K562 (cell line): ENCODE measurements around the gene YIPF2. TPM values are rescaled to one million over a fixed set of nuclear protein-coding genes. Genes with fewer than 3 reads are reported as not detected.

Source experiments
- ATAC-seq: fragments of 200-7000 bp; cut with Tn5 transposase; 3 replicates; pipeline ENCODE4 v1.9.1; 2020; ENCODE audit warnings: moderate library complexity
- BruUV-seq: library from RNA; stranded (reverse); fragments of 400-500 nt; replicated peaks from 2 replicates; lab custom pipeline; 2021; lab: Mats Ljungman, UMichigan
- CTCF ChIA-PET: fragments of 300-600 bp; formaldehyde crosslinking; extraction: SDS; loops from one replicate; lab custom pipeline; 2021; ENCODE audit warnings: low intra/inter-chr PET ratio; lab: Yijun Ruan, JAX
- POLR2A ChIA-PET: fragments of 300-600, 350-650 bp; sonication (Branson Sonifier 250); formaldehyde crosslinking; extraction: SDS; loops from one replicate; lab custom pipeline; 2021; ENCODE audit warnings: antibody characterized with exemption, inconsistent platforms; lab: Yijun Ruan, JAX
- DNase-seq, 4 experiments: peaks; one replicate each; pipeline versions ENCODE4 v3.0.0 to v3.0.0-alpha.2; 2011 to 2018; ENCODE audit warnings: low spot score in 3 of 4, mixed read lengths in 3 of 4; ENCODE audit errors: extremely low read depth in 1 of 4
- FAIRE-seq: peaks from 2 replicates; lab custom pipeline; 2011; peaks lifted over from hg19 to GRCh38; lab: Jason Lieb, UNC
- H2AFZ ChIP-seq: 2 replicates; pipeline ENCODE4 v1.6.0; 2011; ENCODE audit warnings: low read depth, low read length, control low read depth, inconsistent platforms
- H3K27ac ChIP-seq: fragments of 200-600 bp; 3 replicates; pipeline ENCODE4 v1.8.0; 2011; ENCODE audit warnings: low read depth, mild to moderate bottlenecking, control low read depth, inconsistent platforms, low read length, moderate library complexity, mixed read lengths; ENCODE audit errors: extremely low read depth
- H3K27me3 ChIP-seq, 2 experiments: fragments of 300-600 bp in 1 of 2; 2 replicates in 1 of 2; 3 replicates in 1 of 2; pipeline versions ENCODE4 v1.6.0 to v1.8.0; 2011; ENCODE audit warnings: inconsistent platforms in 2 of 2, low read length in 2 of 2, mild to moderate bottlenecking in 1 of 2, mixed read lengths in 1 of 2, moderate library complexity in 1 of 2; ENCODE audit not compliant: control insufficient read depth in 2 of 2, insufficient read depth in 2 of 2
- H3K36me3 ChIP-seq: fragments of 300-600 bp; 3 replicates; pipeline ENCODE4 v1.8.0; 2011; ENCODE audit warnings: mild to moderate bottlenecking, low read length, inconsistent platforms; ENCODE audit not compliant: control insufficient read depth, insufficient read depth
- H3K4me1 ChIP-seq, 2 experiments: fragments of 200-600 bp in 1 of 2; replicated peaks in 1 of 2; 2 replicates in 1 of 2; 3 replicates in 1 of 2; pipeline versions ENCODE4 v1.5.1 to v1.8.0; 2011; ENCODE audit warnings: inconsistent platforms in 2 of 2, low read length in 2 of 2, mild to moderate bottlenecking in 1 of 2, mixed read lengths in 1 of 2, moderate library complexity in 1 of 2; ENCODE audit not compliant: control insufficient read depth in 2 of 2, insufficient read depth in 2 of 2
- H3K4me2 ChIP-seq: 2 replicates; pipeline ENCODE4 v1.6.1; 2011; ENCODE audit warnings: low read length, control low read depth, inconsistent platforms, mixed read lengths; ENCODE audit not compliant: insufficient read depth
- H3K4me3 ChIP-seq: fragments of 200-600 bp; sonication (generic), shearing (Covaris generic); 2 replicates; pipeline ENCODE4 v1.5.1; 2016; ENCODE audit warnings: control low read depth, inconsistent platforms
- H3K79me2 ChIP-seq: fragments of 200-600 bp; 3 replicates; pipeline ENCODE4 v1.8.0; 2011; ENCODE audit warnings: low read length, inconsistent platforms; ENCODE audit not compliant: control insufficient read depth, insufficient read depth
- H3K9ac ChIP-seq, 2 experiments: 2 replicates each; pipeline versions ENCODE4 v1.6.0 to v1.6.1; 2011; ENCODE audit warnings: low read depth in 2 of 2, low read length in 2 of 2, control low read depth in 1 of 2, inconsistent platforms in 1 of 2, mild to moderate bottlenecking in 1 of 2, mixed read lengths in 1 of 2; ENCODE audit not compliant: insufficient read depth in 1 of 2
- H3K9me1 ChIP-seq: one replicate; pipeline ENCODE4 v1.6.0; 2011; ENCODE audit warnings: inconsistent platforms, mild to moderate bottlenecking, low read length, moderate library complexity; ENCODE audit not compliant: control insufficient read depth, insufficient read depth
- H3K9me3 ChIP-seq: replicated peaks from 2 replicates; pipeline ENCODE4 v1.5.1; 2011; ENCODE audit warnings: low read depth, low read length, inconsistent platforms; ENCODE audit not compliant: control insufficient read depth, insufficient read depth
- H4K20me1 ChIP-seq: replicated peaks from 2 replicates; pipeline ENCODE4 v1.6.1; 2011; ENCODE audit warnings: low read length, inconsistent platforms, mixed read lengths; ENCODE audit not compliant: control insufficient read depth, insufficient read depth
- BRF1 ChIP-seq: IDR thresholded peaks from 3 replicates; pipeline ENCODE4 v1.6.1; 2011; ENCODE audit warnings: borderline replicate concordance, mild to moderate bottlenecking; ENCODE audit not compliant: insufficient read length; ENCODE audit errors: extremely low read depth
- EP400 ChIP-seq: fragments of 450-650 bp; IDR thresholded peaks from 2 replicates; pipeline ENCODE4 v1.6.1; 2017; ENCODE audit warnings: antibody characterized with exemption, mild to moderate bottlenecking, moderate library complexity
- POLR2H ChIP-seq: IDR thresholded peaks from 2 replicates; pipeline ENCODE4 v1.6.1; 2016; ENCODE audit warnings: missing genetic modification characterization, low read depth, mild to moderate bottlenecking, control low read depth, missing compliant biosample characterization, moderate library complexity
- SMAD4 ChIP-seq: fragments of 250-450 bp; sonication (Bioruptor Pico); conservative IDR thresholded peaks from 2 replicates; pipeline ENCODE4 v1.8.0; 2021; ENCODE audit warnings: inconsistent platforms, mild to moderate bottlenecking, moderate library complexity
- WGBS: fragments of 100-300 bp; shearing (Covaris generic); methylation state at CpG from one replicate; pipeline ENCODE4 v1.1.6; 2016; ENCODE audit warnings: low coverage, mixed read lengths; ENCODE audit not compliant: insufficient coverage; ENCODE audit errors: missing lambda C conversion rate; 5-methylcytosine and 5-hydroxymethylcytosine counted together
- in situ Hi-C: fragments of 300-500 bp; cut with MboI; formaldehyde crosslinking; loops from 4 replicates; pipeline ENCODE4 v1.15.0; 2018; ENCODE audit warnings: inconsistent platforms, mixed read lengths
- intact Hi-C: fragments of 100-400 bp; cut with micrococcal nuclease; formaldehyde crosslinking; loops from 2 replicates; pipeline ENCODE4 v1.14.2; 2022
- polyA plus RNA-seq, 8 experiments: library from polyadenylated mRNA; depleted of rRNA in 4 of 8; stranded (reverse) in 5 of 8; unstranded in 3 of 8; fragments of >200 nt; fragmentation: Nextera tagmentation in 2 of 8; fragmentation: Illumina TruSeq in 1 of 8; extraction: Ambion mirVana in 2 of 8; extraction: Trizol in 1 of 8; gene quantifications; 2 replicates each; pipeline versions ENCODE4 v1.2.1 to v1.2.3, GENCODE V29; 2011 to 2014; ENCODE audit warnings: inconsistent platforms in 1 of 8, missing spikeins in 1 of 8
- total RNA-seq, 7 experiments: library from RNA; depleted of rRNA in 6 of 7; stranded (reverse); fragments of >200 nt in 6 of 7; fragmentation: Illumina TruSeq in 2 of 7; extraction: Trizol in 2 of 7; gene quantifications; 2 replicates each; pipeline versions ENCODE4 v1.2.1 to v1.2.3, GENCODE V29; 2011 to 2021; ENCODE audit warnings: low replicate concordance in 1 of 7
- TF ChIP-seq, protein P1 (sequence below), 3 experiments: IDR thresholded peaks in 2 of 3; conservative IDR thresholded peaks in 1 of 3; 2 replicates each; pipeline ENCODE4 v1.5.1; 2011 to 2012; ENCODE audit warnings: low read length in 3 of 3, mild to moderate bottlenecking in 3 of 3, control low read depth in 2 of 3, improper control_type of control experiment in 1 of 3, inconsistent platforms in 1 of 3, low read depth in 1 of 3, mixed read lengths in 1 of 3, moderate library complexity in 1 of 3; ENCODE audit not compliant: insufficient read depth in 2 of 3
- TF ChIP-seq, protein P2 (sequence below): fragments of 450-650 bp; formaldehyde crosslinking; IDR thresholded peaks from 2 replicates; pipeline ENCODE4 v1.4.0; 2022; ENCODE audit warnings: missing genetic modification characterization
- TF ChIP-seq, protein P3 (sequence below): fragments of 250-450 bp; sonication (Bioruptor Pico); IDR thresholded peaks from 2 replicates; pipeline ENCODE4 v1.8.0; 2021; ENCODE audit warnings: moderate library complexity, mild to moderate bottlenecking, inconsistent platforms

Gene YIPF2
- total and polyA plus RNA-seq, 9 of the 15 experiments (the other 6 are each of a cell fraction or from before 2014, with no cell fraction given), result 1.3 to 65.2 (median 31.6) TPM

DNA sequence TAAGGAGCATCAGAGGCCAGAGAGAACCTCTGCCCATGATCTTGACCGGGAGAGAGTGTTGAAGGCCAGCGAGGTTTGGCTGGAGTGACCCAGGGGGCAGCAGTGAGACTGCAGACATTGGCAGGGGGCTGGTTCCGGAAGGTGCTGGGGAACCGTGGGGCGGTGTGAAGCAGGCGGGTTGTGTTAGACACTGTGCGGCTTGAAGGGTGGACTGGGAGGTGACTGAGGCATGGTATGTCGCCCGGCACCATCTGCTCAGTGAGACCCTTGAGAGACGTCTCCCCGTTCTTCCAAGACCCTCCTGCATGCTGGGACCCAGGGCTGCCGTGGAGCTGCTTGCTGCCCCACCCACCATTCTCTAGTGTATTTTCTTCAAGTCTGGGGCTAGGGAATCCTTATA is 32.5 kb downstream of the YIPF2 start:
- Histone ChIP-seq H3K4me2 (no peak overlapping the region), H3K27me3 (no peaks in the 10 kb centered on the region), H3K9me3 (no peaks in the 10 kb centered on the region), H2AFZ (no peak overlapping the region), H3K79me2 (peaks cover 69% of the 10 kb centered on the region), H4K20me1 (peaks cover 9% of the 10 kb centered on the region; the same call in 1 of the 2 replicates), H3K9me1 (peaks cover 2% of the 10 kb centered on the region), H3K4me1 (peaks cover 3 to 54% of the 10 kb centered on the region in 2 experiments; a peak in 3 of 5 replicates), H3K36me3 (peaks cover 16% of the 10 kb centered on the region; the same call in 1 of the 3 replicates), H3K9ac (peak overlapping the region in 1 of 2 experiments; percentile 76; a peak in 2 of 4 replicates), H3K27ac (no peak overlapping the region), H3K4me3 (no peak overlapping the region)
- DNase-seq (no peak), FAIRE-seq (no peak), ATAC-seq (peak; percentile 50)
- BruUV-seq, result no TSS peak
- intact Hi-C loops, result no loop called here
- in situ Hi-C loops, result no loop called here
- WGBS, result 82% methylated on average over 9 of the region's 12 CpGs
- TF ChIP-seq POLR2H (tag) (no peak), SMAD4 (CRISPR knock-in tag) (no peak), BRF1 (no peak), EP400 (no peak)
- TF ChIP-seq, protein P1, sequence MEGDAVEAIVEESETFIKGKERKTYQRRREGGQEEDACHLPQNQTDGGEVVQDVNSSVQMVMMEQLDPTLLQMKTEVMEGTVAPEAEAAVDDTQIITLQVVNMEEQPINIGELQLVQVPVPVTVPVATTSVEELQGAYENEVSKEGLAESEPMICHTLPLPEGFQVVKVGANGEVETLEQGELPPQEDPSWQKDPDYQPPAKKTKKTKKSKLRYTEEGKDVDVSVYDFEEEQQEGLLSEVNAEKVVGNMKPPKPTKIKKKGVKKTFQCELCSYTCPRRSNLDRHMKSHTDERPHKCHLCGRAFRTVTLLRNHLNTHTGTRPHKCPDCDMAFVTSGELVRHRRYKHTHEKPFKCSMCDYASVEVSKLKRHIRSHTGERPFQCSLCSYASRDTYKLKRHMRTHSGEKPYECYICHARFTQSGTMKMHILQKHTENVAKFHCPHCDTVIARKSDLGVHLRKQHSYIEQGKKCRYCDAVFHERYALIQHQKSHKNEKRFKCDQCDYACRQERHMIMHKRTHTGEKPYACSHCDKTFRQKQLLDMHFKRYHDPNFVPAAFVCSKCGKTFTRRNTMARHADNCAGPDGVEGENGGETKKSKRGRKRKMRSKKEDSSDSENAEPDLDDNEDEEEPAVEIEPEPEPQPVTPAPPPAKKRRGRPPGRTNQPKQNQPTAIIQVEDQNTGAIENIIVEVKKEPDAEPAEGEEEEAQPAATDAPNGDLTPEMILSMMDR (IDR thresholded peaks at IDR 0.05 in 2 of 3, conservative IDR thresholded peaks at IDR 0.05 in 1 of 3; ENCODE audit: insufficient read depth in 2 of 3, low read depth in 1 of 3, low read length in 3 of 3), result peak; percentile 20 to 30 (median 28); a peak in 2 of 6 replicates
- TF ChIP-seq, protein P2, sequence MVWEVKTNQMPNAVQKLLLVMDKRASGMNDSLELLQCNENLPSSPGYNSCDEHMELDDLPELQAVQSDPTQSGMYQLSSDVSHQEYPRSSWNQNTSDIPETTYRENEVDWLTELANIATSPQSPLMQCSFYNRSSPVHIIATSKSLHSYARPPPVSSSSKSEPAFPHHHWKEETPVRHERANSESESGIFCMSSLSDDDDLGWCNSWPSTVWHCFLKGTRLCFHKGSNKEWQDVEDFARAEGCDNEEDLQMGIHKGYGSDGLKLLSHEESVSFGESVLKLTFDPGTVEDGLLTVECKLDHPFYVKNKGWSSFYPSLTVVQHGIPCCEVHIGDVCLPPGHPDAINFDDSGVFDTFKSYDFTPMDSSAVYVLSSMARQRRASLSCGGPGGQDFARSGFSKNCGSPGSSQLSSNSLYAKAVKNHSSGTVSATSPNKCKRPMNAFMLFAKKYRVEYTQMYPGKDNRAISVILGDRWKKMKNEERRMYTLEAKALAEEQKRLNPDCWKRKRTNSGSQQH (CRISPR knock-in tag), result no peak
- TF ChIP-seq, protein P3, sequence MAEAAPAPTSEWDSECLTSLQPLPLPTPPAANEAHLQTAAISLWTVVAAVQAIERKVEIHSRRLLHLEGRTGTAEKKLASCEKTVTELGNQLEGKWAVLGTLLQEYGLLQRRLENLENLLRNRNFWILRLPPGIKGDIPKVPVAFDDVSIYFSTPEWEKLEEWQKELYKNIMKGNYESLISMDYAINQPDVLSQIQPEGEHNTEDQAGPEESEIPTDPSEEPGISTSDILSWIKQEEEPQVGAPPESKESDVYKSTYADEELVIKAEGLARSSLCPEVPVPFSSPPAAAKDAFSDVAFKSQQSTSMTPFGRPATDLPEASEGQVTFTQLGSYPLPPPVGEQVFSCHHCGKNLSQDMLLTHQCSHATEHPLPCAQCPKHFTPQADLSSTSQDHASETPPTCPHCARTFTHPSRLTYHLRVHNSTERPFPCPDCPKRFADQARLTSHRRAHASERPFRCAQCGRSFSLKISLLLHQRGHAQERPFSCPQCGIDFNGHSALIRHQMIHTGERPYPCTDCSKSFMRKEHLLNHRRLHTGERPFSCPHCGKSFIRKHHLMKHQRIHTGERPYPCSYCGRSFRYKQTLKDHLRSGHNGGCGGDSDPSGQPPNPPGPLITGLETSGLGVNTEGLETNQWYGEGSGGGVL (CRISPR knock-in tag), result no peak
- POLR2A ChIA-PET, result no interaction called here
- CTCF ChIA-PET, result no interaction called here
